Measurements from ENCODE around the gene HOXC6. TPM values are rescaled to one million over a fixed set of nuclear protein-coding genes. Genes with fewer than 3 reads are reported as not detected.

Gene HOXC6
- total and polyA plus RNA-seq, 9 of the 15 experiments (the other 6 are each of a cell fraction or from before 2014, with no cell fraction given) = 0.06 to 4.0 (median 1.4) TPM

GRCh38 chr12:54017027-54017788, 11.0 kb upstream of the HOXC6 start (continued):
- TF ChIP-seq PURB (CRISPR knock-in tag; IDR thresholded peaks at IDR 0.05; ENCODE audit: low read depth) (no peak), IRF9 (tag; IDR thresholded peaks at IDR 0.05) (no peak), NCOA4 (IDR thresholded peaks at IDR 0.05; ENCODE audit: partially characterized antibody) (no peak), NFE2 (IDR thresholded peaks at IDR 0.05; ENCODE audit: low read depth) (no peak), THRAP3 (IDR thresholded peaks at IDR 0.05; ENCODE audit: borderline replicate concordance) (no peak), PHTF2 (CRISPR knock-in tag; IDR thresholded peaks at IDR 0.05) (no peak), PTTG1 (tag; IDR thresholded peaks at IDR 0.05; ENCODE audit: low read depth) (no peak), CREB5 (CRISPR knock-in tag; IDR thresholded peaks at IDR 0.05) (no peak), ZNF354B (CRISPR knock-in tag; IDR thresholded peaks at IDR 0.05) (no peak), ZNF121 (CRISPR knock-in tag; conservative IDR thresholded peaks at IDR 0.05) (no peak), NFIX (CRISPR knock-in tag; IDR thresholded peaks at IDR 0.05; ENCODE audit: low read depth) (no peak), NFYB (IDR thresholded peaks at IDR 0.05; ENCODE audit: extremely low read depth, insufficient read length) (no peak), SIN3B (IDR thresholded peaks at IDR 0.05; ENCODE audit: low read depth) (no peak), SREBF1 (IDR thresholded peaks at IDR 0.05; ENCODE audit: borderline replicate concordance, low read depth, low read length) (no peak)
- TF ChIP-seq, protein P1, sequence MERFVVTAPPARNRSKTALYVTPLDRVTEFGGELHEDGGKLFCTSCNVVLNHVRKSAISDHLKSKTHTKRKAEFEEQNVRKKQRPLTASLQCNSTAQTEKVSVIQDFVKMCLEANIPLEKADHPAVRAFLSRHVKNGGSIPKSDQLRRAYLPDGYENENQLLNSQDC (CRISPR knock-in tag; IDR thresholded peaks at IDR 0.05) = no peak
- TF ChIP-seq, protein P2, sequence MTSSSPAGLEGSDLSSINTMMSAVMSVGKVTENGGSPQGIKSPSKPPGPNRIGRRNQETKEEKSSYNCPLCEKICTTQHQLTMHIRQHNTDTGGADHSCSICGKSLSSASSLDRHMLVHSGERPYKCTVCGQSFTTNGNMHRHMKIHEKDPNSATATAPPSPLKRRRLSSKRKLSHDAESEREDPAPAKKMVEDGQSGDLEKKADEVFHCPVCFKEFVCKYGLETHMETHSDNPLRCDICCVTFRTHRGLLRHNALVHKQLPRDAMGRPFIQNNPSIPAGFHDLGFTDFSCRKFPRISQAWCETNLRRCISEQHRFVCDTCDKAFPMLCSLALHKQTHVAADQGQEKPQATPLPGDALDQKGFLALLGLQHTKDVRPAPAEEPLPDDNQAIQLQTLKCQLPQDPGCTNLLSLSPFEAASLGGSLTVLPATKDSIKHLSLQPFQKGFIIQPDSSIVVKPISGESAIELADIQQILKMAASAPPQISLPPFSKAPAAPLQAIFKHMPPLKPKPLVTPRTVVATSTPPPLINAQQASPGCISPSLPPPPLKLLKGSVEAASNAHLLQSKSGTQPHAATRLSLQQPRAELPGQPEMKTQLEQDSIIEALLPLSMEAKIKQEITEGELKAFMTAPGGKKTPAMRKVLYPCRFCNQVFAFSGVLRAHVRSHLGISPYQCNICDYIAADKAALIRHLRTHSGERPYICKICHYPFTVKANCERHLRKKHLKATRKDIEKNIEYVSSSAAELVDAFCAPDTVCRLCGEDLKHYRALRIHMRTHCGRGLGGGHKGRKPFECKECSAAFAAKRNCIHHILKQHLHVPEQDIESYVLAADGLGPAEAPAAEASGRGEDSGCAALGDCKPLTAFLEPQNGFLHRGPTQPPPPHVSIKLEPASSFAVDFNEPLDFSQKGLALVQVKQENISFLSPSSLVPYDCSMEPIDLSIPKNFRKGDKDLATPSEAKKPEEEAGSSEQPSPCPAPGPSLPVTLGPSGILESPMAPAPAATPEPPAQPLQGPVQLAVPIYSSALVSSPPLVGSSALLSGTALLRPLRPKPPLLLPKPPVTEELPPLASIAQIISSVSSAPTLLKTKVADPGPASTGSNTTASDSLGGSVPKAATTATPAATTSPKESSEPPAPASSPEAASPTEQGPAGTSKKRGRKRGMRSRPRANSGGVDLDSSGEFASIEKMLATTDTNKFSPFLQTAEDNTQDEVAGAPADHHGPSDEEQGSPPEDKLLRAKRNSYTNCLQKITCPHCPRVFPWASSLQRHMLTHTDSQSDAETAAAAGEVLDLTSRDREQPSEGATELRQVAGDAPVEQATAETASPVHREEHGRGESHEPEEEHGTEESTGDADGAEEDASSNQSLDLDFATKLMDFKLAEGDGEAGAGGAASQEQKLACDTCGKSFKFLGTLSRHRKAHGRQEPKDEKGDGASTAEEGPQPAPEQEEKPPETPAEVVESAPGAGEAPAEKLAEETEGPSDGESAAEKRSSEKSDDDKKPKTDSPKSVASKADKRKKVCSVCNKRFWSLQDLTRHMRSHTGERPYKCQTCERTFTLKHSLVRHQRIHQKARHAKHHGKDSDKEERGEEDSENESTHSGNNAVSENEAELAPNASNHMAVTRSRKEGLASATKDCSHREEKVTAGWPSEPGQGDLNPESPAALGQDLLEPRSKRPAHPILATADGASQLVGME (CRISPR knock-in tag; IDR thresholded peaks at IDR 0.05) = no peak
- TF ChIP-seq, protein P3, sequence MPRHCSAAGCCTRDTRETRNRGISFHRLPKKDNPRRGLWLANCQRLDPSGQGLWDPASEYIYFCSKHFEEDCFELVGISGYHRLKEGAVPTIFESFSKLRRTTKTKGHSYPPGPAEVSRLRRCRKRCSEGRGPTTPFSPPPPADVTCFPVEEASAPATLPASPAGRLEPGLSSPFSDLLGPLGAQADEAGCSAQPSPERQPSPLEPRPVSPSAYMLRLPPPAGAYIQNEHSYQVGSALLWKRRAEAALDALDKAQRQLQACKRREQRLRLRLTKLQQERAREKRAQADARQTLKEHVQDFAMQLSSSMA (CRISPR knock-in tag; IDR thresholded peaks at IDR 0.05) = no peak
